Prostate gland (tissue), 2 donors: Measurements from ENCODE around the gene OTOG.

Source experiments
- CTCF ChIP-seq, 4 experiments: fragments of 200-600 bp in 2 of 4; fragments of 450-650 bp in 2 of 4; sonication (generic) in 2 of 4; IDR thresholded peaks; 1 replicate in 3 of 4; 2 replicates in 1 of 4; pipeline ENCODE4 v1.5.1; 2016 to 2019; ENCODE audit warnings: antibody characterized with exemption in 4 of 4, mild to moderate bottlenecking in 2 of 4, moderate library complexity in 2 of 4
- POLR2AphosphoS5 ChIP-seq: sonication (generic); formaldehyde crosslinking; IDR thresholded peaks from one replicate; pipeline ENCODE4 v1.6.1; 2017; ENCODE audit warnings: antibody characterized with exemption

- TF ChIP-seq CTCF (IDR thresholded peaks at IDR 0.05) (no peak), POLR2AphosphoS5 (no peak)
Observed at GRCh38 chr11:17594686-17595192, 47.7 kb downstream of the OTOG start.
